ENCODE results near the gene PSORS1C1.
"Not testable (repeated sequence)": the region's sequence is repeated elsewhere in the genome, so short reads cannot be mapped to it uniquely, and the experiment has no call there.

- not testable (repeated sequence) for TF ChIP-seq EP300, CTCF, POLR2A (IDR thresholded peaks at IDR 0.05)
Measured at GRCh38 chr6:31164475-31165063, 50.0 kb downstream of the PSORS1C1 start.

All from ovary (tissue), 3 donors.